Adrenal gland (tissue), 12 donors: ENCODE results near the gene MRGPRF. TPM values are rescaled to one million over a fixed set of nuclear protein-coding genes. Genes with fewer than 3 reads are reported as not detected.

Experiments used
- DNase-seq, 7 donors: peaks; one replicate each; pipeline ENCODE4 v3.0.0-alpha.2; 2019 to 2020
- H3K27ac ChIP-seq, 5 donors: fragments of 200-600 bp; sonication (generic) in 4 of 5; 1 replicate in 3 of 5; 2 replicates in 2 of 5; pipeline versions ENCODE4 v1.5.1 to v1.8.0; 2016 to 2020; ENCODE audit warnings: mild to moderate bottlenecking in 1 of 5
- H3K27me3 ChIP-seq: fragments of 200-600 bp; 2 replicates; pipeline ENCODE4 v1.8.0; 2021
- H3K36me3 ChIP-seq, 2 donors: fragments of 200-600 bp; replicated peaks in 1 of 2; 1 replicate in 1 of 2; 2 replicates in 1 of 2; pipeline versions ENCODE4 v1.5.1 to v1.8.0; 2018 to 2022
- H3K4me1 ChIP-seq, 2 donors: fragments of 200-600 bp; replicated peaks in 1 of 2; 1 replicate in 1 of 2; 2 replicates in 1 of 2; pipeline versions ENCODE4 v1.5.1 to v1.8.0; 2018 to 2021
- H3K4me3 ChIP-seq, 4 donors: fragments of 200-600 bp; sonication (generic) in 3 of 4; one replicate each; pipeline ENCODE4 v1.5.1; 2016 to 2018
- H3K9me3 ChIP-seq, 3 donors: fragments of 200-600 bp; sonication (generic) in 1 of 3; replicated peaks in 1 of 3; 1 replicate in 2 of 3; 2 replicates in 1 of 3; pipeline versions ENCODE4 v1.5.1 to v1.8.0; 2016 to 2021
- CTCF ChIP-seq, 6 experiments: fragments of 450-650 bp in 4 of 6; fragments of 200-600 bp in 2 of 6; sonication (generic) in 1 of 6; IDR thresholded peaks; 1 replicate in 5 of 6; 2 replicates in 1 of 6; pipeline versions ENCODE4 v1.5.1 to v1.8.0; 2016 to 2021; ENCODE audit warnings: antibody characterized with exemption in 6 of 6, mild to moderate bottlenecking in 2 of 6, moderate library complexity in 1 of 6
- POLR2A ChIP-seq, 2 donors: fragments of 450-650 bp; IDR thresholded peaks; one replicate each; pipeline ENCODE4 v1.6.1; 2017; ENCODE audit warnings: antibody characterized with exemption in 2 of 2, mild to moderate bottlenecking in 2 of 2, moderate library complexity in 1 of 2
- WGBS, 4 donors: extraction: QIAGEN DNeasy Blood & Tissue Kit in 2 of 4; methylation state at CpG; one replicate each; pipeline versions ENCODE4 v1.1.5 to v1.1.7; 2013 to 2017; 5-methylcytosine and 5-hydroxymethylcytosine counted together
- intact Hi-C, 2 donors: fragments of 100-400 bp; cut with DNase I; formaldehyde crosslinking; loops; one replicate each; pipeline versions ENCODE4 v1.14.1 to v1.15.0; 2022 to 2023
- polyA plus RNA-seq, 3 donors: library from polyadenylated mRNA; stranded (reverse); fragments of 200-250 nt in 2 of 3; fragments of 350-450 nt in 1 of 3; fragmentation: Illumina TruSeq in 1 of 3; extraction: RNeasy Lipid Tissue Mini Kit (QIAGEN cat#74804) in 1 of 3; gene quantifications; one replicate each; pipeline ENCODE4 v1.2.3, GENCODE V29; 2013 to 2014
- total RNA-seq, 9 donors: library from RNA; depleted of rRNA in 4 of 9; stranded (reverse); fragments of >200 nt in 4 of 9; fragments of 120-200 nt in 1 of 9; fragmentation: NEBNext Ultra II Directional in 1 of 9; extraction: Animal tissue kit (Norgen Biotek cat#: 25700) in 1 of 9; gene quantifications; one replicate each; pipeline versions ENCODE4 v1.1.0 to v1.2.4, GENCODE V29; 2013 to 2023
- donor health status: healthy with polysubstance abuse.
- donor health status: Bipolar disorder and iron deficiency.
- donor health status: DM: yes; HTN: yes; CAD: no.
- donor health status: DM: no; HTN: no; CAD: no.
- donor health status: DM: no; HTN: no; CAD: no.
- donor health status: DM: yes; HTN: yes; CAD: no.

Gene MRGPRF
- total and polyA plus RNA-seq, 12 donors = 0.33 to 14.6 (median 4.3) TPM

GRCh38 chr11:69035946-69036340 lies 22.9 kb upstream of the MRGPRF start:
- Histone ChIP-seq H3K9me3 (no peaks in the 10 kb centered on the region), H3K36me3 (no peaks in the 10 kb centered on the region), H3K27me3 (no peaks in the 10 kb centered on the region), H3K27ac (peak overlapping the region in 1 of 5 donors; percentile 49), H3K4me3 (no peak overlapping the region), H3K4me1 (no peaks in the 10 kb centered on the region)
- DNase-seq = peak in 1 of 7 donors; percentile 57
- 59 to 77% (median 69%) methylated on average over 10 to 11 of the region's 11 CpGs for WGBS, 4 donors
- TF ChIP-seq CTCF (IDR thresholded peaks at IDR 0.05) = no peak
- TF ChIP-seq POLR2A (IDR thresholded peaks at IDR 0.05) = no peak
- intact Hi-C loops = no loop called here

GRCh38 chr11:69035150-69035945 lies 22.3 kb upstream of the MRGPRF start:
- no peaks in the 10 kb centered on the region for H3K9me3 ChIP-seq
- 63 to 81% (median 74%) methylated on average over 14 to 21 of the region's 21 CpGs for WGBS, 4 donors
- H3K4me3 ChIP-seq = no peak overlapping the region
- H3K27me3 ChIP-seq = no peaks in the 10 kb centered on the region
- H3K27ac ChIP-seq = peak overlapping the region in 1 of 5 donors; percentile 49
- intact Hi-C loops = no loop called here
- TF ChIP-seq POLR2A (IDR thresholded peaks at IDR 0.05) (no peak), CTCF (IDR thresholded peaks at IDR 0.05) (no peak)
- H3K4me1 ChIP-seq = no peaks in the 10 kb centered on the region
- no peak for DNase-seq
- no peaks in the 10 kb centered on the region for H3K36me3 ChIP-seq

- H3K4me1 ChIP-seq = no peaks in the 10 kb centered on the region
- WGBS, 4 donors = 82 to 87% (median 84%) methylated on average over 22 of the region's 22 CpGs
- H3K36me3 ChIP-seq = no peaks in the 10 kb centered on the region
- no peaks in the 10 kb centered on the region for H3K27me3 ChIP-seq
- no peak for TF ChIP-seq CTCF (IDR thresholded peaks at IDR 0.05)
- no peak for TF ChIP-seq POLR2A (IDR thresholded peaks at IDR 0.05)
- H3K27ac ChIP-seq = no peak overlapping the region
- no peak for DNase-seq
- no peaks in the 10 kb centered on the region for H3K9me3 ChIP-seq
- no peak overlapping the region for H3K4me3 ChIP-seq
- intact Hi-C loops = no loop called here
These were observed 21.2 kb upstream of the MRGPRF start for GRCh38 chr11:69034123-69034867.

- 80 to 85% (median 83%) methylated on average over 1 to 11 of the region's 11 CpGs for WGBS, 4 donors
- H3K27me3 ChIP-seq = no peaks in the 10 kb centered on the region
- no peak for DNase-seq
- intact Hi-C loops = no loop called here
- H3K9me3 ChIP-seq = no peaks in the 10 kb centered on the region
- H3K4me3 ChIP-seq = no peak overlapping the region
- no peak for TF ChIP-seq CTCF (IDR thresholded peaks at IDR 0.05)
- no peak for TF ChIP-seq POLR2A (IDR thresholded peaks at IDR 0.05)
- H3K27ac ChIP-seq = no peak overlapping the region
- no peaks in the 10 kb centered on the region for H3K36me3 ChIP-seq
- H3K4me1 ChIP-seq = no peaks in the 10 kb centered on the region
These were observed 20.4 kb upstream of the MRGPRF start for GRCh38 chr11:69033431-69033830.
